Activated T-helper 17 cell treated with anti-CD3 and anti-CD28 coated beads, Interleukin-2, amount 50 U/mL, for 72 hours (primary cell): ENCODE measurements around the gene MRFAP1. TPM values are rescaled to one million over a fixed set of nuclear protein-coding genes. Genes with fewer than 3 reads are reported as not detected.
"Not testable (repeated sequence)": the region's sequence is repeated elsewhere in the genome, so short reads cannot be mapped to it uniquely, and the experiment has no call there.

Source experiments
- ATAC-seq: fragments of 150-1000 bp; cut with Tn5 transposase; replicated peaks from 2 replicates; pipeline ENCODE4 v1.10.0; 2021; ENCODE audit warnings: mild to moderate bottlenecking, moderate library complexity
- H3K27ac Mint-ChIP-seq: one replicate; pipeline ENCODE4 v1.8.0; 2022; ENCODE audit warnings: mixed read lengths
- H3K27me3 Mint-ChIP-seq: one replicate; pipeline ENCODE4 v1.8.0; 2022; ENCODE audit warnings: mixed read lengths
- H3K36me3 Mint-ChIP-seq: one replicate; pipeline ENCODE4 v1.8.0; 2022; ENCODE audit warnings: low read depth, mild to moderate bottlenecking, mixed read lengths
- H3K4me1 Mint-ChIP-seq: one replicate; pipeline ENCODE4 v1.8.0; 2022; ENCODE audit warnings: mixed read lengths
- H3K4me3 Mint-ChIP-seq: one replicate; pipeline ENCODE4 v1.8.0; 2022; ENCODE audit warnings: mild to moderate bottlenecking, mixed read lengths
- H3K9me3 Mint-ChIP-seq: one replicate; pipeline ENCODE4 v1.8.0; 2022; ENCODE audit warnings: mixed read lengths
- total RNA-seq, 2 donors: library from RNA; stranded (reverse); gene quantifications; one replicate each; pipeline ENCODE4 v1.2.3, GENCODE V29; 2022

MRFAP1 gene
- total RNA-seq, 2 donors from 2014 or later: 86.7 to 96.7 TPM

GRCh38 chr4:6658597-6659075, 18.2 kb downstream of the MRFAP1 start:
- Mint-ChIP-seq H3K36me3 (no peaks in the 10 kb centered on the region), H3K4me1 (peaks cover 5% of the 10 kb centered on the region), H3K27me3 (no peaks in the 10 kb centered on the region), H3K27ac (no peak overlapping the region), H3K4me3 (peak overlapping the region; percentile 64), H3K9me3 (no peaks in the 10 kb centered on the region)
- peak; percentile 90 for ATAC-seq

- Mint-ChIP-seq H3K4me3 (peak overlapping the region; percentile 64), H3K4me1 (peaks cover 5% of the 10 kb centered on the region), H3K9me3 (no peaks in the 10 kb centered on the region), H3K27me3 (no peaks in the 10 kb centered on the region), H3K27ac (no peak overlapping the region), H3K36me3 (no peaks in the 10 kb centered on the region)
- no peak for ATAC-seq
Measured at GRCh38 chr4:6659897-6660296, 19.4 kb downstream of the MRFAP1 start.

- H3K9me3 Mint-ChIP-seq: no peaks in the 10 kb centered on the region
- no peak overlapping the region for H3K27ac Mint-ChIP-seq
- H3K27me3 Mint-ChIP-seq: no peaks in the 10 kb centered on the region
- H3K36me3 Mint-ChIP-seq: no peaks in the 10 kb centered on the region
- H3K4me1 Mint-ChIP-seq: peaks cover 5% of the 10 kb centered on the region
- no peak overlapping the region for H3K4me3 Mint-ChIP-seq
- ATAC-seq: no peak
Measured at GRCh38 chr4:6660430-6660829, 19.9 kb downstream of the MRFAP1 start.

GRCh38 chr4:6662591-6662990, 22.1 kb downstream of the MRFAP1 start:
- Mint-ChIP-seq H3K9me3 (no peaks in the 10 kb centered on the region), H3K27me3 (no peaks in the 10 kb centered on the region), H3K4me1 (peaks cover 5% of the 10 kb centered on the region), H3K4me3 (no peak overlapping the region), H3K36me3 (no peaks in the 10 kb centered on the region), H3K27ac (no peak overlapping the region)
- ATAC-seq: no peak

- Mint-ChIP-seq H3K4me1 (peaks cover 5% of the 10 kb centered on the region), H3K27ac (no peak overlapping the region), H3K27me3 (no peaks in the 10 kb centered on the region), H3K4me3 (no peak overlapping the region), H3K9me3 (no peaks in the 10 kb centered on the region), H3K36me3 (no peaks in the 10 kb centered on the region)
- peak; percentile 23 for ATAC-seq
Measured at GRCh38 chr4:6663596-6664393, 23.3 kb downstream of the MRFAP1 start.

- ATAC-seq: no peak
- H3K4me3 Mint-ChIP-seq: no peak overlapping the region
- no peak overlapping the region for H3K27ac Mint-ChIP-seq
- no peaks in the 10 kb centered on the region for H3K27me3 Mint-ChIP-seq
- no peaks in the 10 kb centered on the region for H3K36me3 Mint-ChIP-seq
- no peaks in the 10 kb centered on the region for H3K4me1 Mint-ChIP-seq
- no peaks in the 10 kb centered on the region for H3K9me3 Mint-ChIP-seq
Measured at GRCh38 chr4:6665320-6665654, 24.8 kb downstream of the MRFAP1 start.

GRCh38 chr4:6668391-6668790, 27.9 kb downstream of the MRFAP1 start:
- no peaks in the 10 kb centered on the region for H3K9me3 Mint-ChIP-seq
- no peak for ATAC-seq
- H3K4me1 Mint-ChIP-seq: no peaks in the 10 kb centered on the region
- H3K27ac Mint-ChIP-seq: no peak overlapping the region
- H3K36me3 Mint-ChIP-seq: peaks cover 3% of the 10 kb centered on the region
- H3K4me3 Mint-ChIP-seq: no peak overlapping the region
- H3K27me3 Mint-ChIP-seq: no peaks in the 10 kb centered on the region

- H3K36me3 Mint-ChIP-seq: peaks cover 33% of the 10 kb centered on the region
- no peak for ATAC-seq
- no peak overlapping the region for H3K4me3 Mint-ChIP-seq
- H3K4me1 Mint-ChIP-seq: peaks cover 22% of the 10 kb centered on the region
- no peaks in the 10 kb centered on the region for H3K9me3 Mint-ChIP-seq
- H3K27ac Mint-ChIP-seq: no peak overlapping the region
- H3K27me3 Mint-ChIP-seq: no peaks in the 10 kb centered on the region
Measured at GRCh38 chr4:6671648-6672047, 31.2 kb downstream of the MRFAP1 start.

- no peak for ATAC-seq
- H3K4me1 Mint-ChIP-seq: peaks cover 27% of the 10 kb centered on the region
- peaks cover 38% of the 10 kb centered on the region for H3K36me3 Mint-ChIP-seq
- H3K9me3 Mint-ChIP-seq: no peaks in the 10 kb centered on the region
- no peaks in the 10 kb centered on the region for H3K27me3 Mint-ChIP-seq
- H3K4me3 Mint-ChIP-seq: no peak overlapping the region
- H3K27ac Mint-ChIP-seq: no peak overlapping the region
Measured at GRCh38 chr4:6672131-6672530, 31.6 kb downstream of the MRFAP1 start.

- not testable (repeated sequence) for H3K27me3 Mint-ChIP-seq, H3K27ac Mint-ChIP-seq, H3K9me3 Mint-ChIP-seq, ATAC-seq
- Mint-ChIP-seq H3K4me1 (peaks cover 33% of the 10 kb centered on the region), H3K4me3 (peak overlapping the region; percentile 97), H3K36me3 (peaks cover 43% of the 10 kb centered on the region)
Measured at GRCh38 chr4:6672541-6673190, 32.2 kb downstream of the MRFAP1 start.

- H3K4me3 Mint-ChIP-seq: peak overlapping the region; percentile 97
- peak overlapping the region; percentile 97 for H3K27ac Mint-ChIP-seq
- not testable (repeated sequence) for H3K9me3 Mint-ChIP-seq, H3K27me3 Mint-ChIP-seq
- peaks cover 48% of the 10 kb centered on the region for H3K36me3 Mint-ChIP-seq
- H3K4me1 Mint-ChIP-seq: peaks cover 34% of the 10 kb centered on the region
- ATAC-seq: peak; percentile 19
Measured at GRCh38 chr4:6673191-6673659, 32.7 kb downstream of the MRFAP1 start.

- ATAC-seq: peak; percentile 77
- peak overlapping the region; percentile 97 for H3K27ac Mint-ChIP-seq
- peaks cover 34% of the 10 kb centered on the region for H3K4me1 Mint-ChIP-seq
- H3K4me3 Mint-ChIP-seq: peak overlapping the region; percentile 97
- peaks cover 53% of the 10 kb centered on the region for H3K36me3 Mint-ChIP-seq
- no peaks in the 10 kb centered on the region for H3K9me3 Mint-ChIP-seq
- no peaks in the 10 kb centered on the region for H3K27me3 Mint-ChIP-seq
Measured at GRCh38 chr4:6673660-6674499, 33.4 kb downstream of the MRFAP1 start.

- H3K9me3 Mint-ChIP-seq: no peaks in the 10 kb centered on the region
- peaks cover 59% of the 10 kb centered on the region for H3K36me3 Mint-ChIP-seq
- peak; percentile 68 for ATAC-seq
- H3K4me1 Mint-ChIP-seq: peaks cover 34% of the 10 kb centered on the region
- peak overlapping the region; percentile 97 for H3K4me3 Mint-ChIP-seq
- peak overlapping the region; percentile 97 for H3K27ac Mint-ChIP-seq
- no peaks in the 10 kb centered on the region for H3K27me3 Mint-ChIP-seq
Measured at GRCh38 chr4:6674500-6675149, 34.1 kb downstream of the MRFAP1 start.
